ENCODE measurements around the gene SOWAHB.
"Not testable (repeated sequence)": the region's sequence is repeated elsewhere in the genome, so short reads cannot be mapped to it uniquely, and the experiment has no call there.

- TF ChIP-seq CTCF (conservative IDR thresholded peaks at IDR 0.05; ENCODE audit: low read length); EZH2phosphoT487 (IDR thresholded peaks at IDR 0.05; ENCODE audit: borderline replicate concordance): not testable (repeated sequence)
These were observed 29.2 kb downstream of the SOWAHB start for GRCh38 chr4:76868780-76869179.
